K562 (cell line): ENCODE results near the gene FRMD4B. TPM values are rescaled to one million over a fixed set of nuclear protein-coding genes. Genes with fewer than 3 reads are reported as not detected.

Experiments
- ATAC-seq: fragments of 200-7000 bp; cut with Tn5 transposase; 3 replicates; pipeline ENCODE4 v1.9.1; 2020; ENCODE audit warnings: moderate library complexity
- BruUV-seq: library from RNA; stranded (reverse); fragments of 400-500 nt; replicated peaks from 2 replicates; lab custom pipeline; 2021; lab: Mats Ljungman, UMichigan
- CTCF ChIA-PET: fragments of 300-600 bp; formaldehyde crosslinking; extraction: SDS; loops from one replicate; lab custom pipeline; 2021; ENCODE audit warnings: low intra/inter-chr PET ratio; lab: Yijun Ruan, JAX
- POLR2A ChIA-PET: fragments of 300-600, 350-650 bp; sonication (Branson Sonifier 250); formaldehyde crosslinking; extraction: SDS; loops from one replicate; lab custom pipeline; 2021; ENCODE audit warnings: antibody characterized with exemption, inconsistent platforms; lab: Yijun Ruan, JAX
- DNase-seq, 4 experiments: peaks; one replicate each; pipeline versions ENCODE4 v3.0.0 to v3.0.0-alpha.2; 2011 to 2018; ENCODE audit warnings: low spot score in 3 of 4, mixed read lengths in 3 of 4; ENCODE audit errors: extremely low read depth in 1 of 4
- FAIRE-seq: peaks from 2 replicates; lab custom pipeline; 2011; peaks lifted over from hg19 to GRCh38; lab: Jason Lieb, UNC
- H2AFZ ChIP-seq: 2 replicates; pipeline ENCODE4 v1.6.0; 2011; ENCODE audit warnings: low read depth, low read length, control low read depth, inconsistent platforms
- H3K27ac ChIP-seq: fragments of 200-600 bp; 3 replicates; pipeline ENCODE4 v1.8.0; 2011; ENCODE audit warnings: low read depth, mild to moderate bottlenecking, control low read depth, inconsistent platforms, low read length, moderate library complexity, mixed read lengths; ENCODE audit errors: extremely low read depth
- H3K27me3 ChIP-seq, 2 experiments: fragments of 300-600 bp in 1 of 2; 2 replicates in 1 of 2; 3 replicates in 1 of 2; pipeline versions ENCODE4 v1.6.0 to v1.8.0; 2011; ENCODE audit warnings: inconsistent platforms in 2 of 2, low read length in 2 of 2, mild to moderate bottlenecking in 1 of 2, mixed read lengths in 1 of 2, moderate library complexity in 1 of 2; ENCODE audit not compliant: control insufficient read depth in 2 of 2, insufficient read depth in 2 of 2
- H3K36me3 ChIP-seq: fragments of 300-600 bp; 3 replicates; pipeline ENCODE4 v1.8.0; 2011; ENCODE audit warnings: mild to moderate bottlenecking, low read length, inconsistent platforms; ENCODE audit not compliant: control insufficient read depth, insufficient read depth
- H3K4me1 ChIP-seq, 2 experiments: fragments of 200-600 bp in 1 of 2; replicated peaks in 1 of 2; 2 replicates in 1 of 2; 3 replicates in 1 of 2; pipeline versions ENCODE4 v1.5.1 to v1.8.0; 2011; ENCODE audit warnings: inconsistent platforms in 2 of 2, low read length in 2 of 2, mild to moderate bottlenecking in 1 of 2, mixed read lengths in 1 of 2, moderate library complexity in 1 of 2; ENCODE audit not compliant: control insufficient read depth in 2 of 2, insufficient read depth in 2 of 2
- H3K4me2 ChIP-seq: 2 replicates; pipeline ENCODE4 v1.6.1; 2011; ENCODE audit warnings: low read length, control low read depth, inconsistent platforms, mixed read lengths; ENCODE audit not compliant: insufficient read depth
- H3K4me3 ChIP-seq: fragments of 200-600 bp; sonication (generic), shearing (Covaris generic); 2 replicates; pipeline ENCODE4 v1.5.1; 2016; ENCODE audit warnings: control low read depth, inconsistent platforms
- H3K79me2 ChIP-seq: fragments of 200-600 bp; 3 replicates; pipeline ENCODE4 v1.8.0; 2011; ENCODE audit warnings: low read length, inconsistent platforms; ENCODE audit not compliant: control insufficient read depth, insufficient read depth
- H3K9ac ChIP-seq, 2 experiments: 2 replicates each; pipeline versions ENCODE4 v1.6.0 to v1.6.1; 2011; ENCODE audit warnings: low read depth in 2 of 2, low read length in 2 of 2, control low read depth in 1 of 2, inconsistent platforms in 1 of 2, mild to moderate bottlenecking in 1 of 2, mixed read lengths in 1 of 2; ENCODE audit not compliant: insufficient read depth in 1 of 2
- H3K9me1 ChIP-seq: one replicate; pipeline ENCODE4 v1.6.0; 2011; ENCODE audit warnings: inconsistent platforms, mild to moderate bottlenecking, low read length, moderate library complexity; ENCODE audit not compliant: control insufficient read depth, insufficient read depth
- H3K9me3 ChIP-seq: replicated peaks from 2 replicates; pipeline ENCODE4 v1.5.1; 2011; ENCODE audit warnings: low read depth, low read length, inconsistent platforms; ENCODE audit not compliant: control insufficient read depth, insufficient read depth
- H4K20me1 ChIP-seq: replicated peaks from 2 replicates; pipeline ENCODE4 v1.6.1; 2011; ENCODE audit warnings: low read length, inconsistent platforms, mixed read lengths; ENCODE audit not compliant: control insufficient read depth, insufficient read depth
- ERF ChIP-seq: fragments of 450-650 bp; formaldehyde crosslinking; IDR thresholded peaks from 2 replicates; pipeline ENCODE4 v1.4.0; 2020; ENCODE audit warnings: mild to moderate bottlenecking, mixed read lengths
- MEF2D ChIP-seq: conservative IDR thresholded peaks from 2 replicates; pipeline ENCODE4 v1.6.1; 2016; ENCODE audit warnings: low read depth, missing genetic modification characterization, missing compliant biosample characterization
- NCOA1 ChIP-seq: fragments of 450-650 bp; IDR thresholded peaks from 2 replicates; pipeline ENCODE4 v1.6.1; 2016; ENCODE audit warnings: low read depth
- PTTG1 ChIP-seq: fragments of 450-650 bp; IDR thresholded peaks from 2 replicates; pipeline ENCODE4 v1.6.1; 2016; ENCODE audit warnings: low read depth, mild to moderate bottlenecking, missing genetic modification characterization, missing compliant biosample characterization
- SMARCA5 ChIP-seq: fragments of 450-650 bp; IDR thresholded peaks from 2 replicates; pipeline ENCODE4 v1.6.1; 2016
- ZNF282 ChIP-seq: sonication (generic); formaldehyde crosslinking; IDR thresholded peaks from 2 replicates; pipeline ENCODE4 v1.8.1; 2023; ENCODE audit warnings: missing genetic modification reagents
- WGBS: fragments of 100-300 bp; shearing (Covaris generic); methylation state at CpG from one replicate; pipeline ENCODE4 v1.1.6; 2016; ENCODE audit warnings: low coverage, mixed read lengths; ENCODE audit not compliant: insufficient coverage; ENCODE audit errors: missing lambda C conversion rate; 5-methylcytosine and 5-hydroxymethylcytosine counted together
- in situ Hi-C: fragments of 300-500 bp; cut with MboI; formaldehyde crosslinking; loops from 4 replicates; pipeline ENCODE4 v1.15.0; 2018; ENCODE audit warnings: inconsistent platforms, mixed read lengths
- intact Hi-C: fragments of 100-400 bp; cut with micrococcal nuclease; formaldehyde crosslinking; loops from 2 replicates; pipeline ENCODE4 v1.14.2; 2022
- polyA plus RNA-seq, 8 experiments: library from polyadenylated mRNA; depleted of rRNA in 4 of 8; stranded (reverse) in 5 of 8; unstranded in 3 of 8; fragments of >200 nt; fragmentation: Nextera tagmentation in 2 of 8; fragmentation: Illumina TruSeq in 1 of 8; extraction: Ambion mirVana in 2 of 8; extraction: Trizol in 1 of 8; gene quantifications; 2 replicates each; pipeline versions ENCODE4 v1.2.1 to v1.2.3, GENCODE V29; 2011 to 2014; ENCODE audit warnings: inconsistent platforms in 1 of 8, missing spikeins in 1 of 8
- total RNA-seq, 7 experiments: library from RNA; depleted of rRNA in 6 of 7; stranded (reverse); fragments of >200 nt in 6 of 7; fragmentation: Illumina TruSeq in 2 of 7; extraction: Trizol in 2 of 7; gene quantifications; 2 replicates each; pipeline versions ENCODE4 v1.2.1 to v1.2.3, GENCODE V29; 2011 to 2021; ENCODE audit warnings: low replicate concordance in 1 of 7
- TF ChIP-seq, protein P1 (sequence below): fragments of 250-450 bp; sonication (Bioruptor Pico); IDR thresholded peaks from 2 replicates; pipeline ENCODE4 v1.5.0; 2020; ENCODE audit warnings: mild to moderate bottlenecking

The FRMD4B gene
- total and polyA plus RNA-seq, 9 of the 15 experiments (the other 6 are each of a cell fraction or from before 2014, with no cell fraction given): 0.03 to 0.09 (median 0.04) TPM; not detected in 3

- no peak for FAIRE-seq
- no peaks in the 10 kb centered on the region for H3K79me2 ChIP-seq
- TF ChIP-seq PTTG1 (tag): no peak
- TF ChIP-seq ZNF282 (CRISPR knock-in tag): no peak
- TF ChIP-seq, protein P1, sequence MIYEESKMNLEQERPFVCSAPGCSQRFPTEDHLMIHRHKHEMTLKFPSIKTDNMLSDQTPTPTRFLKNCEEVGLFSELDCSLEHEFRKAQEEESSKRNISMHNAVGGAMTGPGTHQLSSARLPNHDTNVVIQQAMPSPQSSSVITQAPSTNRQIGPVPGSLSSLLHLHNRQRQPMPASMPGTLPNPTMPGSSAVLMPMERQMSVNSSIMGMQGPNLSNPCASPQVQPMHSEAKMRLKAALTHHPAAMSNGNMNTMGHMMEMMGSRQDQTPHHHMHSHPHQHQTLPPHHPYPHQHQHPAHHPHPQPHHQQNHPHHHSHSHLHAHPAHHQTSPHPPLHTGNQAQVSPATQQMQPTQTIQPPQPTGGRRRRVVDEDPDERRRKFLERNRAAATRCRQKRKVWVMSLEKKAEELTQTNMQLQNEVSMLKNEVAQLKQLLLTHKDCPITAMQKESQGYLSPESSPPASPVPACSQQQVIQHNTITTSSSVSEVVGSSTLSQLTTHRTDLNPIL (CRISPR knock-in tag): no peak
- TF ChIP-seq ERF (CRISPR knock-in tag): no peak
- no peak for TF ChIP-seq MEF2D
- TF ChIP-seq NCOA1: no peak
- no peak for TF ChIP-seq SMARCA5
- TF ChIP-seq, all 486 proteins: peak for 0
- Histone ChIP-seq H3K4me2 (no peak overlapping the region), H3K4me1 (no peaks in the 10 kb centered on the region), H3K9me3 (no peaks in the 10 kb centered on the region), H2AFZ (no peak overlapping the region), H3K27me3 (no peaks in the 10 kb centered on the region), H4K20me1 (no peaks in the 10 kb centered on the region), H3K27ac (no peak overlapping the region), H3K9ac (no peak overlapping the region), H3K4me3 (no peak overlapping the region), H3K36me3 (no peaks in the 10 kb centered on the region), H3K9me1 (no peaks in the 10 kb centered on the region)
- CTCF ChIA-PET: no interaction called here
- intact Hi-C loops (no loop called here), in situ Hi-C loops (no loop called here)
- WGBS: 9% methylated on average over 1 of the region's 1 CpG
- no TSS peak for BruUV-seq
- POLR2A ChIA-PET: interaction anchor here (0.7 kb wide), 1 partner anchor 485 kb away, joined by 3 read pairs; no protein-coding TSS in a partner anchor
- no peak for ATAC-seq
- DNase-seq: no peak
These were observed 23.9 kb upstream of the FRMD4B start for GRCh38 chr3:69409831-69410230.
